B cell (primary cell): Measurements from ENCODE around the gene SULT1A2.
"Not testable (repeated sequence)": the region's sequence is repeated elsewhere in the genome, so short reads cannot be mapped to it uniquely, and the experiment has no call there.

ENCODE experiments used
- CTCF ChIP-seq: fragments of 200-600 bp; IDR thresholded peaks from one replicate; pipeline ENCODE4 v1.8.0; 2022; ENCODE audit warnings: antibody characterized with exemption, mild to moderate bottlenecking
- EZH2 ChIP-seq: IDR thresholded peaks from 2 replicates; pipeline ENCODE4 v1.6.1; 2012; ENCODE audit warnings: borderline replicate concordance, low read depth, mild to moderate bottlenecking, moderate library complexity, low read length; ENCODE audit not compliant: insufficient read depth, poor library complexity, severe bottlenecking

GRCh38 chr16:28545964-28546363, 50.9 kb downstream of the SULT1A2 start:
- TF ChIP-seq CTCF, EZH2: not testable (repeated sequence)
